Mesendoderm (in vitro differentiated cells): Measurements from ENCODE around the gene CEACAM19.

ENCODE experiments used
- DNase-seq: peaks from one replicate; pipeline ENCODE4 v3.0.0; 2013
- H2AK5ac ChIP-seq: 2 replicates; pipeline ENCODE4 v1.6.1; 2013; ENCODE audit warnings: low read length, inconsistent platforms
- H2BK120ac ChIP-seq: 2 replicates; pipeline ENCODE4 v1.6.1; 2013; ENCODE audit warnings: low read depth, mild to moderate bottlenecking, low read length, moderate library complexity, mixed read lengths
- H2BK15ac ChIP-seq: replicated peaks from 2 replicates; pipeline ENCODE4 v1.6.1; 2013; ENCODE audit warnings: low read depth, mild to moderate bottlenecking, moderate library complexity
- H2BK5ac ChIP-seq: 2 replicates; pipeline ENCODE4 v1.6.1; 2013; ENCODE audit warnings: low read length, inconsistent platforms
- H3K18ac ChIP-seq: 2 replicates; pipeline ENCODE4 v1.6.1; 2013; ENCODE audit warnings: mild to moderate bottlenecking, low read length, mixed read lengths
- H3K23ac ChIP-seq: one replicate; pipeline ENCODE4 v1.6.1; 2013; ENCODE audit warnings: low read length
- H3K27ac ChIP-seq: 2 replicates; pipeline ENCODE4 v1.5.1; 2013; ENCODE audit warnings: low read depth, mild to moderate bottlenecking, inconsistent platforms, low read length, moderate library complexity
- H3K27me3 ChIP-seq: 2 replicates; pipeline ENCODE4 v1.6.1; 2013; ENCODE audit warnings: low read length, control low read depth, mild to moderate bottlenecking, inconsistent platforms; ENCODE audit not compliant: insufficient read depth, poor library complexity
- H3K36me3 ChIP-seq: 2 replicates; pipeline ENCODE4 v1.6.1; 2013; ENCODE audit warnings: low read length, inconsistent platforms; ENCODE audit not compliant: control insufficient read depth, insufficient read depth
- H3K4ac ChIP-seq: one replicate; pipeline ENCODE4 v1.6.1; 2013; ENCODE audit warnings: low read depth, mild to moderate bottlenecking, low read length, moderate library complexity
- H3K4me1 ChIP-seq: 2 replicates; pipeline ENCODE4 v1.6.1; 2013; ENCODE audit warnings: low read depth, low read length, inconsistent platforms; ENCODE audit not compliant: control insufficient read depth
- H3K4me2 ChIP-seq: 2 replicates; pipeline ENCODE4 v1.6.1; 2013; ENCODE audit warnings: low read length
- H3K4me3 ChIP-seq: 2 replicates; pipeline ENCODE4 v1.5.1; 2013; ENCODE audit warnings: mild to moderate bottlenecking, low read length
- H3K56ac ChIP-seq: one replicate; pipeline ENCODE4 v1.6.1; 2013; ENCODE audit warnings: low read length
- H3K79me1 ChIP-seq: 2 replicates; pipeline ENCODE4 v1.6.1; 2013; ENCODE audit warnings: low read length, inconsistent platforms
- H3K79me2 ChIP-seq: 2 replicates; pipeline ENCODE4 v1.6.1; 2013; ENCODE audit warnings: mild to moderate bottlenecking, low read length; ENCODE audit not compliant: control insufficient read depth, insufficient read depth
- H3K9ac ChIP-seq: 2 replicates; pipeline ENCODE4 v1.6.1; 2013; ENCODE audit warnings: low read length, inconsistent platforms
- H4K5ac ChIP-seq: one replicate; pipeline ENCODE4 v1.6.1; 2013; ENCODE audit warnings: low read length
- H4K8ac ChIP-seq: one replicate; pipeline ENCODE4 v1.6.1; 2013; ENCODE audit warnings: low read depth, mild to moderate bottlenecking, control low read depth, low read length, moderate library complexity
- WGBS: extraction: QIAGEN DNeasy Blood & Tissue Kit; methylation state at CpG from one replicate; pipeline ENCODE4 v1.1.7; 2013; ENCODE audit warnings: low lambda C conversion rate, missing lambda C conversion rate; ENCODE audit not compliant: insufficient coverage; ENCODE audit errors: extremely low coverage; 5-methylcytosine and 5-hydroxymethylcytosine counted together

The CEACAM19 gene

DNA sequence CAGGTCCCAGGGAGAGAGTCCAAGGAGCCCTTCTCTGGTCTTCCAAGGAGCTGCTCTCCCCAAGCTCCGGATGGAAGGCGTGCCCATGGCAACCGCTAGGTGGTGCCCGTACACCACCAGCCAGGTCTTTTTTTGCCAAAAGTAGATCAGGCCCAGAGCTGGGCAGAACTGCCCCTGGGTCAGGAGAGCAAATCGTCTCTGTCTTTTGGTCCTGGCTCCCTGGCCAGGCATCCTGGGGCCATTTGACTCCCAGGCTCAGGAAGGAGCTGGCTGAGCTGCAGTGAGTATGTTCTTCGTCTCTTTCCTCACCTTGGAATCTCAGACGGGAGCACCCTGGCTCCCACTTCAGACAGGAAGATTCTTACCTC lies 52.7 kb downstream of the CEACAM19 start:
- DNase-seq = peak; percentile 85
- Histone ChIP-seq H3K56ac (no peak overlapping the region), H2BK120ac (no peak overlapping the region), H3K79me2 (no peaks in the 10 kb centered on the region), H3K36me3 (no peaks in the 10 kb centered on the region), H3K27ac (no peak overlapping the region), H3K4me2 (no peak overlapping the region), H3K27me3 (no peaks in the 10 kb centered on the region), H3K4me1 (peaks cover 1% of the 10 kb centered on the region), H4K5ac (no peak overlapping the region), H3K4me3 (no peak overlapping the region), H3K4ac (no peak overlapping the region), H3K9ac (no peak overlapping the region), H3K18ac (no peak overlapping the region), H3K79me1 (no peaks in the 10 kb centered on the region), H4K8ac (no peak overlapping the region), H2BK15ac (no peak overlapping the region), H3K23ac (no peak overlapping the region), H2AK5ac (no peak overlapping the region), H2BK5ac (no peak overlapping the region)
- WGBS = no CpG with 5 or more reads among the region's 7 CpGs

DNA sequence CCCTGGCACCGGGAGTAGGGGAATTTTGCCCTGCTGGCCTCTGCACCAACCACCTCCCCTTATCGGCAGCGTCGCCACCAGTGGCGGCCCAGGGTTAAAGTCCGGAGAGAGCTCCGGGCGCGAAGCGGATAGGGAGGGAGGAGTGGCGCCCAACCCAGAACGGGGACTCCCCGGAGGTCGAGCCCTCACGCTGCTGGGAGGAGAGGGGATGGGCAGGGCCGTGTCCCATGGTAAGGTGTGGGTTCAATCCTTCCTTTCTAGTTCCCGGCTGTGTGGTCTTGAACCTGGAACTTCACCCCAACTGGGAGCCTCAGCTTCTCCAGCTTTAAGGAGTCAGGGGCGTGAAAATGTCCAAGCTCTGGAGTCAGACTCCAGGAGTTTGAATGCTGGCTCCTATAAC lies 54.0 kb downstream of the CEACAM19 start:
- no peak overlapping the region for H3K18ac ChIP-seq
- H3K27ac ChIP-seq = no peak overlapping the region
- H3K23ac ChIP-seq = no peak overlapping the region
- no CpG with 5 or more reads among the region's 18 CpGs for whole genome bisulfite sequencing
- H3K27me3 ChIP-seq = no peaks in the 10 kb centered on the region
- H2BK5ac ChIP-seq = no peak overlapping the region
- no peak overlapping the region for H2BK120ac ChIP-seq
- H3K79me1 ChIP-seq = no peaks in the 10 kb centered on the region
- H3K36me3 ChIP-seq = no peaks in the 10 kb centered on the region
- no peaks in the 10 kb centered on the region for H3K79me2 ChIP-seq
- H3K4me2 ChIP-seq = no peak overlapping the region
- no peak for DNase-seq
- no peaks in the 10 kb centered on the region for H3K4me1 ChIP-seq
- no peak overlapping the region for H3K4ac ChIP-seq
- no peak overlapping the region for H2BK15ac ChIP-seq
- no peak overlapping the region for H3K9ac ChIP-seq
- no peak overlapping the region for H2AK5ac ChIP-seq
- H4K8ac ChIP-seq = no peak overlapping the region
- peak overlapping the region; percentile 10 for H3K56ac ChIP-seq
- H3K4me3 ChIP-seq = no peak overlapping the region
- H4K5ac ChIP-seq = no peak overlapping the region

GRCh38 chr19:44725684-44726083 lies 54.4 kb downstream of the CEACAM19 start:
- Histone ChIP-seq H2BK5ac (no peak overlapping the region), H3K36me3 (no peaks in the 10 kb centered on the region), H2BK120ac (no peak overlapping the region), H3K23ac (no peak overlapping the region), H4K5ac (no peak overlapping the region), H3K79me2 (no peaks in the 10 kb centered on the region), H3K4me2 (no peak overlapping the region), H3K27ac (no peak overlapping the region), H3K4ac (no peak overlapping the region), H3K79me1 (no peaks in the 10 kb centered on the region), H3K56ac (no peak overlapping the region), H3K4me3 (no peak overlapping the region), H3K9ac (no peak overlapping the region), H2BK15ac (no peak overlapping the region), H3K27me3 (no peaks in the 10 kb centered on the region), H2AK5ac (no peak overlapping the region), H3K18ac (no peak overlapping the region), H4K8ac (no peak overlapping the region), H3K4me1 (no peaks in the 10 kb centered on the region)
- DNase-seq = no peak
- no CpG with 5 or more reads among the region's 5 CpGs for WGBS

GRCh38 chr19:44726465-44726864 lies 55.2 kb downstream of the CEACAM19 start:
- H3K4me2 ChIP-seq = no peak overlapping the region
- no peaks in the 10 kb centered on the region for H3K27me3 ChIP-seq
- no peak overlapping the region for H3K23ac ChIP-seq
- no peak overlapping the region for H4K5ac ChIP-seq
- H3K18ac ChIP-seq = no peak overlapping the region
- no peak overlapping the region for H3K4me3 ChIP-seq
- no peaks in the 10 kb centered on the region for H3K36me3 ChIP-seq
- H3K79me2 ChIP-seq = no peaks in the 10 kb centered on the region
- no peaks in the 10 kb centered on the region for H3K4me1 ChIP-seq
- H3K27ac ChIP-seq = no peak overlapping the region
- no peak overlapping the region for H3K4ac ChIP-seq
- no peak overlapping the region for H3K9ac ChIP-seq
- H2AK5ac ChIP-seq = no peak overlapping the region
- H4K8ac ChIP-seq = no peak overlapping the region
- no CpG with 5 or more reads among the region's 12 CpGs for WGBS
- no peaks in the 10 kb centered on the region for H3K79me1 ChIP-seq
- DNase-seq = no peak
- no peak overlapping the region for H3K56ac ChIP-seq
- H2BK15ac ChIP-seq = no peak overlapping the region
- H2BK120ac ChIP-seq = no peak overlapping the region
- no peak overlapping the region for H2BK5ac ChIP-seq

GRCh38 chr19:44728178-44728577 lies 56.9 kb downstream of the CEACAM19 start:
- H3K4me3 ChIP-seq = no peak overlapping the region
- no peak overlapping the region for H3K18ac ChIP-seq
- no peak overlapping the region for H2BK120ac ChIP-seq
- H3K23ac ChIP-seq = no peak overlapping the region
- no peaks in the 10 kb centered on the region for H3K27me3 ChIP-seq
- WGBS = no CpG with 5 or more reads among the region's 6 CpGs
- no peak overlapping the region for H3K27ac ChIP-seq
- H3K9ac ChIP-seq = no peak overlapping the region
- H4K8ac ChIP-seq = no peak overlapping the region
- DNase-seq = no peak
- H2AK5ac ChIP-seq = no peak overlapping the region
- no peak overlapping the region for H4K5ac ChIP-seq
- no peak overlapping the region for H3K4me2 ChIP-seq
- no peak overlapping the region for H2BK5ac ChIP-seq
- no peak overlapping the region for H2BK15ac ChIP-seq
- H3K79me2 ChIP-seq = no peaks in the 10 kb centered on the region
- no peaks in the 10 kb centered on the region for H3K4me1 ChIP-seq
- no peaks in the 10 kb centered on the region for H3K79me1 ChIP-seq
- H3K36me3 ChIP-seq = no peaks in the 10 kb centered on the region
- no peak overlapping the region for H3K4ac ChIP-seq
- H3K56ac ChIP-seq = no peak overlapping the region

- Histone ChIP-seq H3K56ac (no peak overlapping the region), H3K23ac (no peak overlapping the region), H3K4me3 (no peak overlapping the region), H2BK120ac (no peak overlapping the region), H3K79me1 (no peaks in the 10 kb centered on the region), H3K4ac (no peak overlapping the region), H2BK15ac (no peak overlapping the region), H3K36me3 (no peaks in the 10 kb centered on the region), H4K5ac (no peak overlapping the region), H3K4me1 (no peaks in the 10 kb centered on the region), H3K79me2 (no peaks in the 10 kb centered on the region), H3K9ac (no peak overlapping the region), H2AK5ac (no peak overlapping the region), H3K27me3 (no peaks in the 10 kb centered on the region), H3K18ac (no peak overlapping the region), H2BK5ac (no peak overlapping the region), H3K4me2 (no peak overlapping the region), H4K8ac (no peak overlapping the region), H3K27ac (no peak overlapping the region)
- no CpG with 5 or more reads among the region's 8 CpGs for WGBS
- DNase-seq = no peak
Measured at GRCh38 chr19:44729516-44730033, 58.3 kb downstream of the CEACAM19 start.
